GM19099 (cell line): ENCODE results near the gene OXTR.

Experiments used
- POLR2A ChIP-seq: IDR thresholded peaks from 3 replicates; pipeline ENCODE4 v1.6.1; 2011; ENCODE audit warnings: low read depth; ENCODE audit not compliant: insufficient read length; ENCODE audit errors: extremely low read depth

The OXTR gene

DNA sequence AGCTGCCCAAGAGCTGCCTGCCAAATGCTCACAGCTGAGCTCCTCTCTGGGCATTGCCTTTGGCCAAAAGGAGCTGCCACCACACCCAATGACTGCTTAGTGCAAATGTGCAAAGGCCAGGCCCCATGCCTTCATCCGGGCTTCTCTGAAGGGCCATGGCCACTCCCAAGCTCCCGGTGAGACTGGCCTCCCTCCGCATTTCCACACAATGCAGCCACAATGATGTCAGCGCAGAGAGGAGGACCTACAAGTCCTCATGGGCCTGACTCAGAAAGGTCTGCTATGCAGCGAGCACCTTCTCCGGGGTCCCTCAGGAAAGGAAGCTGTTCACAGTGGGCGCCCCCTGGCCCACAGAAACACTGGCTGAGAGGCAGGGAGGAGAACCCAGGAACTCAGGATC lies 12.7 kb downstream of the OXTR start:
- no peak for TF ChIP-seq POLR2A

DNA sequence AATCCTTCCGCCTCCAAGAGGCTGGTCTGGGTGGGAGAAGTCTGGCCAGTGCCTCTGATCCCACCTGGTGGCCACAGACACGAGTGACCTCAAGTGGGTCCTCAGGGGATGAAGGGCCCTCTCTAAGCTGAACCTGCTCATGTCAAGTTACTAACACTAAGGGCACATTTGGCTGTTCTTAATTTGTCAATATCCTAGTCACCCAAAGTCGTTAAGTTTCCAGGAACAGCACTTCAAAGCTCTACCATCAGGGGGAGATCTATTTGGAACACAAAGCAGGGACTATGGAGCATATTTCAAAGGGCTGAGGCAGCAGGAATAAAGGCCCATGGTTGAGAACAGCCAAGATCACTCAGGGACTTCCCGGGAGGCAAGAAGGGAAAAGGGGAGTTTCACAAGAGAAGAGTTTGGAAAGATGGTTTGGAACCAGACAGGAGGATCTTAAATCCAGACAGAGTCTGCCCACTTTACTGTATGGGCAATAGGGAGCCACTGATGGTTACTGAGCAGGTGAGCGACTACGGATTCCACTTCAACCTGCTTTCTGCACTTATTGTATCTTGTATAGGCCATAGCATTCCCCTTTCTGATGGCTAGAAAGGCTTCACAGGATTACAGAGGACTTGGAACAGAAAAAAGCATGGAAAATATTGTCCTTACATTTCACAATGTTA lies 13.7 kb downstream of the OXTR start:
- TF ChIP-seq POLR2A = no peak

DNA sequence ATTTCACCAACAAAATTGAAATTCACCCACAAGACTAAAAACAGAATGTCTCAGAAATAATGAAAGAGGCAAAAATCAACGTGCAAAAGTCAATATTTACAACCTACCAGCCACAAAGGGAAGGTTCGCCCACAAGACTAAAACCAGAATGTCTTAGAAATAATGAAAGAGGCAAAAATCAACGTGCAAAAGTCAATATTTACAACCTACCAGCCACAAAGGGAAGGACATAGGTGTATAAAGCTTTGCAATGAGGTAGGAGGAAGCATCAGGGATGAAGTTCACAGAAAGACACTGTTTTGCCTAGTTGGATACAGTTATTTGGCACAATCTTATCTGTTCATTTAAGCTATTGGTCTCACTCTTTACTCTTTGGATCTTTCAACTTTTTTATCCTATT lies 14.3 kb downstream of the OXTR start:
- TF ChIP-seq POLR2A = no peak

DNA sequence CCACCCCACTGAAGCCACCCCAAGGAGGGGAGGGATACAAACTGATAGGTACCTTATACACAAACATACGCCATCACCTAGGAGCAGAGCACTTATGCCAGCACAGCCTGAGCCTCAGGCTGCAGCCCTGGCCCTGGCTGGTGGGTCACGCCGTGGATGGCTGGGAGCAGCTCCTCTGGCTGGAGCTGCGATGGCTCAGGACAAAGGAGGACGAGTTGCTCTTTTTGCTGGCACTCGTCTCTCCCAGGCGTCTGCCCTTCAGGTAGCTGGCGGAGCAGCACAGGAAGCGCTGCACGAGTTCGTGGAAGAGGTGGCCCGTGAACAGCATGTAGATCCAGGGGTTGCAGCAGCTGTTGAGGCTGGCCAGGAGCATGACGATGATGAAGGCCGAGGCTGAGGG lies 16.6 kb downstream of the OXTR start:
- TF ChIP-seq POLR2A = no peak

DNA sequence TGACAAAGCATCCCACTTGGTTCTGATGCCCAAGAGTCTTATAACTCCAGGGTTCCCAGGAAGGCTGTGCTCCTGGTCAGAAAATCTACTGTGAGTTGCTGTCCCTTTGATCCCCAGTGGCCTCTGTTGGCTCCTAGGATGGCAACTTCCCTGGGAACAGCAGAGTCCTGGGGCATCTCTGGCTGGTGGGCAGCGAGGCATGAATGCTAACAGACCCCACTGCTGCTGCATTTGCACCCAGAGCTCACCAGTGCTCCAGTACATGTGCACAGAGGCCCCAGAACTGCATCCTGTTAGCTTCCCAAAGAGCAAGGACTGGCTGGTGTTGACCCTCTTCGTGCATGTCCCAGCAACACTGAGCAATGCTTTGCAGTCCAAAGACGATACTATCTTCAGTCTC lies 20.1 kb downstream of the OXTR start:
- TF ChIP-seq POLR2A = no peak

DNA sequence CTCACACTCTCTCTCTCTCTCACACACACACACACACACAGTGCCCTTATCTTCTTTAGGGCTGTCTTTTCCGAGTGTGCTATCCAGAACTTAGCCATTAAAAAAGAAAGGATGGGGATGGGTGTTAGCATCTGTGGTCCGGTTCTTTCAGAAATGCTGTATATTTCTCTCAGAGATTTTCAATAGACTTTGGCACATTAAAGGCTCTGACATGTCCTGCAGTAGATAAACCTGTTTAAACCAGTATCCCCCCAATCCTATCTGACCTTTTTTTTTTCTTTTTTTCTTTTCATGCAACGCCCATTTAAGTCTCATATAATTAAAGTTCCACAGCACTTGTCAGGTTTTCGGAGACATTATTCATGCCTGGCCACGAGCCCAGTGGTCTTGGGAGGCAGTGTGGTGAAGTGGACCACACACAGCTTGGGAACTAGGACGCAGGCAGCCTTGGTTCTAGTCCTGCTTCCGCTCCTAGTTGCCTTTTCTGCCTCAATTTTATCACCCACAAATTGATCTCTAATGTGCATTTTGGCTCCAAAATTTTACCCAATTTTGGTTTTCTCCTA lies 22.6 kb downstream of the OXTR start:
- TF ChIP-seq POLR2A = no peak

DNA sequence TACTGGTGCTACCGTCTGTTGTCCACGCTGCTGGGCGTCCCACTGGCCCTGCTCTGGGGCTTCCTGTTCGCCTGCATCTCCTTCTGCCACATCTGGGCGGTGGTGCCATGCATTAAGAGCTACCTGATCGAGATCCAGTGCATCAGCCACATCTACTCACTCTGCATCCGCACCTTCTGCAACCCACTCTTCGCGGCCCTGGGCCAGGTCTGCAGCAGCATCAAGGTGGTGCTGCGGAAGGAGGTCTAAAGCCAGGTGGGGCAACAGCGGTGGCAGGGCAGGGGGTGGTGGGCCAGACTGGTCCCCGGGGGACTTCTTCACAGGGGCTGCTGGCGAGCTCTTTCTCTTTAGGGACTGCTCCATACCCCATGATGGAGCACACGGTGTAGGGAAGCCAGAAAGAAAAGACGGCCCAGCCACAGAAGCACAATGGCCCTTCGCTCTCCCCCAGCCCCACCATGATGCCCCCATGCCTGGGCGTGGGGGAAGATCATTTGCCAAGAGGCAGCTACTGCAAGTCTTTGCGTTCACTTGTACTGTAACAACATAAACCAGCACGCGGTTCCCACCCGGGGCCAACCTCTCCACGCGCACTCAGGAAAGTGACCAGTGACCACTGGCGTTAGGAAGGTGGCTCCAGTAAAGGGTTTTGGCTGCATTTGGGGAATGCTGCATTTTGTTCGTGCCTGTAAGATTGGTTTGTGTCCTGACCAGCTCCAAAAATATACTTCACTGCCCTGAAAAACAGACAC lies 23.6 kb downstream of the OXTR start:
- TF ChIP-seq POLR2A = no peak

DNA sequence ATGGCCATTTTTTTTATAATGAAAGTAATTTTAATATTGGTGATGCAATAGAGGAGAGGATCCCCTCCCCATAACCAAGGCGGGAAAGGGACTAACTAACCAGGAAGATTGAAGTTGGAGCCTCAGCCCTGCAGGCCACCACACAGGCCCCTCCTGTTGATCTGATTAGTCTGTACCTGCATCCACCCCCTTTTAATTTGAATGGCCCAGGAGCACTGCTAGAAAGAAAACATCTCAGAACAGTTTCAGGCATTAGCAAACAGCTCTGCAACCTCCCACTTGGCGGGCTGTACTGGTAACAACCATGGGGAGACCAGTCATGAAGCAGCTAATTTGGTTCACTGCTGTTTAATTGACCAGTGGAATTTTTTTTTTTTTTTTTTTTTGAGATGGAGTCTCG lies 25.5 kb downstream of the OXTR start:
- TF ChIP-seq POLR2A = no peak

DNA sequence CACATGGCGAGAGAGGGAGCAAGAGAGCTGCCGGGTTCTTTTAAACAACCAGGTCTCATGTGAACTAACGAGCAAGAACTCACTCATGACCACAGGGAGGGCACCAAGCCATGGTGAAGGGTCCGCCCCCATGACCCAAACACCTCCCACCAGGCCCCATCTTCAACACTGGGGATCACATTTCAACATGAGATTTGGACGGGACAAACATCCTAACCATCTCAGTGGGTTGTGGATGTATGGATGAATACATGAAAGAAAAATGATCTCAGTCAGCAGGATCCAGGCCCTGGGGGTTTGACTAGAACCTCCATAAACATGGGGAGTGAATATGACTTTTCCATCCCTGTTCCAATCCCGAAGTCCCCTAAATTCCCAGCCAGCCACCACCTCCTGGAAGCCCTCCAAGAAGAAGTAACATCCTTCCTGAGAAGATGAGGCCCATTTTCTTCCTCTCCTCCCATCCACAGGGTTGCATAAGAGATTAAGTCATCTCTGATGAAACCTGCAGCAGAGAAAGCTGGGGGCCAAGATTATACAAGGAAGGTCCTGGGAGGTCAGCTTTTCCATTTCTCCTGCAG lies 26.3 kb downstream of the OXTR start:
- no peak for TF ChIP-seq POLR2A

DNA sequence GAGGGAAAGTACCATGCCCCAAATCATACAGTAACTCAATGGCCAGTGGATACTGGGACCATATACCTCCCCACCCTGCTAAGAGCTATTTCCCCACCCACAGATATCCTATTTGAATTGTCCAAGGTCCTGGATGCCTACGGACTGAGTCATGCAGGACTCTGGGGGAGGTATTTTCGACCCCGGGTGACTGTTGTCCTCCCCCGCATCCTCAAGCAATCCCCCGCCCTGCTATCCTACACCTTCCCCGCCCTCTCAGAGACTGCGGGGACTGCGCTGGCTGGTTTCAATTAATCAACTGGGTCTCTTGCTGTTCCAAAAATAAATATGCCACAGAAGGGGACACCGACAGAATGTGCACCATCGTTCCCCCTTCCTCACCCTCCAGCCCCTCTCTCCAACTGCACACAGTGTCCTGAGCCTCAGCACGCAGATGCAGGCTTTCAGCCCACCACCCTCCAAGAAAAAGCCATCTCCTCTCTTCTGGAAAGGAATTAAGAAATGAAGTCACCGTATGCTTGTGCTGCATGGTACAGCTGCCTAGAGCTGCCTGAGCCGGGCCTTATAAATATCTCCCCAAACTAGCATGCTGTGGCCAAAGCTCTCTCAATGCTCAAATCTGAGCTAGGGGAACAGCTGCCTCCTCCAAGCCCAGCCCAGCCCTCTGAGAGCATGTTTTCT lies 27.7 kb downstream of the OXTR start:
- TF ChIP-seq POLR2A = no peak

DNA sequence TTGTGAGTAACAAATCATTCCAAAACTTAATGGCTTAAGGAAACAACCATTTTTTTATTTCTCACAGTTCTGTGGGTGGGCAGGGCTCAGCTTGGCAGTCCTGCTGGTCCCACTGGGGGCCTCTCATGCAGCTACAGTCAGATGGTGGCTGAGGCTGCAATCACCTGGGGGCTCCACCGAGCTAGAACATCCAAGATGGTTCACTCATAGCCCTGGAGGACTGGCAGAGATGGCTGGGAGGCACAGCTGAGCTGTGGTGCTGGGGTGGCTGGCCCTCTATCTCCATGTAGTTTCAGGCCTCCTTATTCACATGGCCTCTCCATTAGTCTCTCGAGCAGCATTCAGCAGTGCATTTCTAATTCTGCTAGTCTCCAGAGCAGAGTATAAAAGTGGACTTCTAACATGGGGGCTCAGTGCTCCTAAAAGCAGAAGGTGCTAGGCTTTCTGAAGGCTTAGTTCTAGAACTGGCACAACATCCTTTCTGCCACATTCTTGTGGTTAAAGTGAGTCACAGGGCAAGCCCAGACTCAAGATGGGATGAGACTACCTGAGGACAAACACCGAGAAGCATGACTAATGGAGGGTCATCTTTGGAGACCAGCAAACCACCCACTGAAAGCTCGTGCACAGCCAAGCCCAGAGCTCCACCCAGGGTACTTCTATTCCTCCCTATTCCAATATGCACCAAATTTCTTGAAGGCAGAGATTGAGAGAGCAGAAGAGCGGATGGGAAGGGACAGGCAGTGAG lies 29.5 kb downstream of the OXTR start:
- no peak for TF ChIP-seq POLR2A

DNA sequence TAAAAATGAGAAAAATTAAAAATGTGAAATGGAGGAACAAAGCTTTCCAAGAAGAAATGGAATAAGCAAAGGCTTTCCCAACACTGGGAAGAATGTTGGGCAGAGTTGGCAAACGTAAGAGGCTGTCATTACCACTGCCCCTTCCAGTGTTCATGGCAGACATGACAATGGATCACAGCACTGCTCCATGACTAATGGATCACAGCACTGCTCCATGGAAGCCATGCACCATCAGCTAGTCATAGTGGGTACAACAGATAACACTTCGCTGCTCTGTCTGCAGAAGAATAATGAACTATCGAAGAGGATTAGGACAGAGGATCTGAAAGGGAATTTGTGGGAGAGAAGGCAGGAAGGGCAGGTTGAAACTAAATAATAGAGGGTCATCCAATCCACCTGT lies 30.8 kb downstream of the OXTR start:
- TF ChIP-seq POLR2A = no peak

DNA sequence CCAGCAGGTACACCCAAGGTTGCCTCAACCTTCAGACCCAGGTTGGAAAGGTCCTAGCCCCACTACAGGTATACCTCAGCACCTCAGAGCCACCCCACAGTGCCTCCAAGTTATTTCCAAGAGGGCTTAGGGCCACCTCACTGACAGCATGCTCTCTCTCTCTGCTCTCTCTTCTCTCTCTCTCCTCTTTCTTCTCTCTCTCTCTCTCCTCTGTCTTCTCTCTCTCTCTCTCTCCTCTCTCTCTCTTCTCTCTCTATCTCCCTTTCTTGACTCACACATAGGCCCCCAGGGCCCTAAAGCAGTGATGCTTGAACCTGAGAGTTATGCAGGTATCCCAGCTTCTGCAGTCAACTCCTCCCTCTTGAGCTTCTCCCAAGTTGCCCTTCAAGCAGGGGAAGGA lies 31.6 kb downstream of the OXTR start:
- TF ChIP-seq POLR2A = no peak

DNA sequence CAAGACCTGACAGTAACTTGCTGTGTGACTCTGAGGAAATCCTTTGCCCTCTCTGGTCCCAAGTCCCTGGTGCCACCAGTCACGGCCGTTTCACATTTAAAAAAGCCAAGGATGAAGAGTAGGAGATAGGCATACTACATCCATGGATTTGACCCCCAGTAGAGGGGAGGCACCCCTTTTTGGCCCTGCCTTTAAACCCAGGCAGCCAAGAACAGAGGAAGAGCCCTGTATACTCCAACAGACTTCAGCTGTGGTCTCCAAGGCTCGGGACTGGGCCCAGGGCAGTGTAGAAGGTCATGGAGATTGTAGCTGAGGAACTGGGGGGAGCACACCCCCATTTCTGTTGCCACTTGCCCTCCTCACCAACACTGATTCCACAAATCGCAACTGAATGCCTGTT lies 32.1 kb downstream of the OXTR start:
- no peak for TF ChIP-seq POLR2A

DNA sequence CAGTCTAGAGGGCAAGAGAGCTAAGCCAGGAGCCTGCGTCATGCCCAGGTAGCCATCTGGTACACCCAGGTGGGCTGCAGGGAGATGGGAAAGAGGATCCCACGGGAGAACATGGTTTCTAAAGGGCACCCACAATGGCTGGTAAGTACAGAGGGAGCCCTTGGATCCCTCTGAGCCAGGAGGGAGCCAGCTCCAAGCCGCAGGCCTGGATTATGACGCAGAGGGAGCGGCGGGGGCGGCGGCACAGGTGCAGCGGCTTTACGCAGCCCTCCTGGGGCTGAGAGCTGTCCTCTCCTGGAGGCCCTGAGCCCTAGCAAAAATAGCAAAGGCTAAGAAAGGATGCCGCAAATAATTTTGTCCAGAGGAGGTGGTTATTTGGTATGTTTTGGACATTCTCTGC lies 33.0 kb downstream of the OXTR start:
- no peak for TF ChIP-seq POLR2A
